ENCODE data around the gene IL20RB.
"Not testable (repeated sequence)": the region's sequence is repeated elsewhere in the genome, so short reads cannot be mapped to it uniquely, and the experiment has no call there.

IL20RB gene

GRCh38 chr3:136946978-136947377, 10.8 kb upstream of the IL20RB start:
- DNase-seq, result no peak

- DNase-seq, result no peak
These were observed 10.3 kb upstream of the IL20RB start for GRCh38 chr3:136947477-136947876.

- DNase-seq, result no peak
These were observed 8.6 kb upstream of the IL20RB start for GRCh38 chr3:136949146-136949545.

DNA sequence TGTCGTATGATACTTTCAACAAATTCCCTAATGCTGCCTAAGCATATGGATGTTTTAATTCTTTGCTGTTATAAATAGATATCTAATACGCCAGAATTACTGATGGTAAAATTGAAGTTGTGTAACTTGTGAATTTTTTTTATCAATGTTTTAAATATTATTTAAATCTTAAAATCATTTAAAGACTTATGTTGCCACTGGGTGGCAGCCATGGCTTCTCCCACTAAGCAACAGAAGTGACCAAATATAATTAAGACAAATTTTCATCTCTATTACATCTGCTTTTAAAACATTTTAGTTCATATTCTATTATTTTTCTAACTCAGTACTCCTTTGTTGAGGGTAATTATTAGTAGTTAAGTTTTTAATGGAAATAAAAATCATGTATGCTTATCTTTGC, 8.1 kb upstream of the IL20RB start:
- DNase-seq, result no peak

- DNase-seq, result no peak
These were observed 7.2 kb upstream of the IL20RB start for GRCh38 chr3:136950623-136951022.

- DNase-seq, result no peak
These were observed 5.5 kb upstream of the IL20RB start for GRCh38 chr3:136952292-136952691.

GRCh38 chr3:136954251-136954650, 3.5 kb upstream of the IL20RB start:
- DNase-seq, result no peak

DNA sequence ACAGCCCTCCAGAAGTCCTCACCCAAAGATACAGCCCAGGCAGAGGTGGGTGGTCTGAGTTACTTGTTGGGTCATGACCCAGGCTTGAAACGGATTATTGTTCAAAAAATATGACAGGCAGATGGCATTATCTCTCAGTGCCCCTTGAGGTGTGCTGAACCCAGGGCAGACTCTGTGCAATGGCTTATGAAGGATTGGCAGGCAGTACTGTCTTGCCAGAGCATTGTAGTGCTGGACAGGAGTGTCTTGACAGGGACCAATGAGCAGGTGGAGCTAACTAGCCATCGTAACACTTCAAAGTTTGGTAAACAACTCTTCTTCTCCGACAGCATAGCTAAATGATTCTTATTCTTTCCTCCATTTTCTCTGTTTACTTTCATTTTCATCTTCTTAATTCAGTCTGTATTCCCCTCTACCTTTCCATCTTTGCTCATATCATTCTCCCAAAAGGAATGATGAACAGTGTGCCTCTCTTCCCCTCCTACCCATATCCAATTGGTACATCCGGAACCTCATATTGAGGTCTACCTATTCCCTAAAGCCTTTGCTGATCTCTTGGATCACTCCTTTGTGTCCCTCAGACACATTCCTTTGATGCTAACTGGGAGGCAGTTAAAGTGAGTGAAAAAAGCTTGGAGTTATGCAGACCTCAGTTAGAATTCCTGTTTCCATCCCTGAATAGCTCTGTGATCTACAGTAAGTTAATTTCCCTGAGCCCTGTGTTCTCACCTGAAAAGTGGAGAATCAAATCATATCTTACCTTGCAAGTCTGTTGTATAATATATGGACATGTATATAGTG, 2.6 kb upstream of the IL20RB start:
- no peak for DNase-seq

DNA sequence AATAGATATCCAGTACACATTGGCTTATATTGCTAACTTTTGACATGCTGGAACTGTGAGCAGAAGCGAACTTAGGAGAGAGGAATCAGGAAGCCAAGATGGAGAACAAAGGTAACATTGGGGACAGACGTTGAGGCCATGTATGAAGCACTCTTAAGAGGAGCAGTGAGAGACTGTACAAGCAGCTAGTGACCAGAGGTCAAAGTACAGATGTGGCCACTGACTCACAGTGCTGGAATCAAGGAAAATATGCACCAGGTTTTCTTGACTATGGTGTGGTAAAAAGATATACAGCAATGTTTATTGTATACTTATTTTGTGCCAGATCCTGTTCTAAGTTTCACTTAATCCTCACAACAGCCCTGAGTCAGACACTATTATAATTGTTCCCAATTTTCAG, 2.0 kb upstream of the IL20RB start:
- no peak for DNase-seq

GRCh38 chr3:136956971-136957370, 812 bp upstream of the IL20RB start:
- no peak for DNase-seq

DNA sequence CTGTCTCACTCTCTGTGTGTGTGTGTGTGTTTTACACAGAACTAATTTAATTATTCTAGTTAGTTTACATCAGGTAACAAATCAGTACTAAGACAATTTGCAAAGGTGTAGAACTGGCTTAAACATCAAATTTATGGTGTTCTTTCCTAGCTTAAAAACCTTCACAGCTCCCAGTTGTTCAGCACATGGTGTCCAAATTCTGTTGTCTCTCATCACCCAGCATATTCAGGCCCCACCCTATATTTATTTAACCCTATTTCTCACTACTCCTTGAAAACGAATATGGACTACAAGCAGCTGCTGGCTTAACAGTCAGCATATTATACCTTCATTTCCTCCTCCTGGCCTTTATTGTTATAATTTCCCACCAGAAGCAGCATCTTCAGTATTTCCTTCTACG, 1.2 kb downstream of the IL20RB start:
- DNase-seq, result no peak

DNA sequence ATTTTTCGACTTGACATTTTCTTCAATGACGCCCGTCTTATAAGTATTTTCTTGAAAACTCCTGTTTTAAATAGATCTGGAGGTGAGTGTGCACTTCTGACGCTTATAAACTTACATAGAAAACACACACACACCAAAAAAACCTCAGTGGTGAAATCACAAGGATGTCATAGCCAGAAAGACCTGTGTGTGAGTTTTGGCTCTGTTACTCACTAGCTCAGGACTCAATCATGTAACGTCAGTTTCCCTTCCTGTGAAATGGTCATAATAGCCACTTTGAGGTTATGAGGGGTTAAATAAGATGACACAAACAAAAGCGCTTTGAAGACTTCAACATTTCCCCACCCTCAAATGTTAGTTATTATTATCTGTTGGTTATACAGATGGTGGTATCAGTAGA, 1.8 kb downstream of the IL20RB start:
- no peak for DNase-seq

DNA sequence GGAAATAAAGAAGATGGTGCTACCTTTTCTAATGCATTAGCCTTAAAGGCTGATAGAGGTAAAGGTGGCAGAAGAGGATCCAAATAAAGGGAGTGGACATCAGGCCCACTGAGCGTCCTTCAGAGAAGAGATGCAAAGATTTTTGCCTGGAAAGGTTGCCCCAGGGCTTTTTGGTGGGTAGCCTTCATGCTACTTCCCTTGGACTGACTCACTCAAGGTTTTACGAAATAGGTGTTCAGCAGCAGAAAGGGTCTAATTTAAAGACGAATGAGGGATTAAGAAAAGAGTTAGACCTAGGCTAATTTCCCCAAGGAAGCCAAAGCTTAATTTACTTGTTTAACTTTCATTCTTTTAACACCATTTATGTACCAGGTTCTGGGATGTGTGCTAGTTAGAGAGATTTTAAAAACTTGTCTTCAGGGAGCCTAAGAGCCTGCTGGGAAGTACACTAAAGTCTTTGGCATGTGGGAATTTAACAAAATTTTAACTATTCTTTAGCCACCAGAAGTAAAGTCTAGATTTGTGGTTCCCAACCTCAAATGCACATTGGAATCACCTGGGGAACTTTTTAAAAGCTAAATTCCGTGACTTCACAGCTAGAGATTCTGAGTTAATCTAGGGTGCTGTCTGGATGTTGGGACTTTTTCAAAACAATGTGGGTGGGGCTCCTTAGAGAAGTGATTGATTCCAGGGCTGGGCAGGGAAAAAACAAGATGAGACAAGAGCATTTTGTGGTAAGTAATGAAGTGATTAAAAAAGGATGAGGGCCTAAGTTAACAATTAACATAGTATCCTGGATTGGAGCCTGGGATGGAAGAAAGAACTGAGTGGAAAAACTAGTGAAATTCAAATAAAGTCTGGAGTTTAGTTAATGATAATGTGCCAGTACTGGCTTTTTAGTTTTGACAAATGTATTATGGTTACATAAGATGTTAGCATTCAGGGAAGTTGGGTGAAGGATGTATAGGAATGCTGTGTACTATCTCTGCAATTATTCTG, 3.4 kb downstream of the IL20RB start:
- no peak for DNase-seq

DNA sequence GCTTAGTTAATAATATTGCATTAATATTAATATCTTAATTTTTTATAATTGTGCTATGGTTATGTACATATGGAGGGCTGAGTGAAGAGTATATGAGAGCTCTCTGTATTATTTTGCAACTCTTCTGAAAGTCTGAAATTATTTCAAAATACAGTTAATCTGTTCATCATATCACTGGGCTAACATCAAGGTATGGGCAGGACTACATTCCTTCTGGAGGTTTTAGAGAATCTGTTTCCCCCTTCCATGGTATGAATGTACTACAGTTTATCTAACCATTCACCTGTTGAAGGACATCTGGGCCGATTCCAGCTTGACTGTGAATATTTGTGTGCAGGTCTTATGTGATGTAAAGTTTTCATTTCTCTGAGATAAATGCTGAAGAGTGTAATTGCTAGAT, 5.1 kb downstream of the IL20RB start:
- no peak for DNase-seq

- DNase-seq, result not testable (repeated sequence)
These were observed 11.8 kb downstream of the IL20RB start for GRCh38 chr3:136969539-136969938.

DNA sequence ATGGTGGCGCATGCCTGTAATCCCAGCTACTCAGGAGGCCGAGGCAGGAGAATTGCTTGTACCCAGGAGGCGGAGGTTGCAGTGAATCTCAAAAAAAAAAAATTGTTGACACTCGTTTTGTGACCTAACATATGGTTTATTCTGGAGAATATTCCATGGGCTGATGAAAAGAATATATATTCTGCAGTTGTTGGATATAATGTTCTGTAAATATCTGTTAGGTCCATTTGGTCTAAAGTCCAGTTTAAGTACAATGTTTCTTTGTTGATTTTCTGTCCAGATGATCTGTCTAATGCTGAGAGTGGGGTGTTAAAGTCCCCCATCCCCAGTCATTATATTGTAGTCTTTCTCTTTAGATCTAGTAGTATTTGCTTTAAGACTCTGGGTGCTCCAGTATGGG, 15.6 kb downstream of the IL20RB start:
- no peak for DNase-seq

DNA sequence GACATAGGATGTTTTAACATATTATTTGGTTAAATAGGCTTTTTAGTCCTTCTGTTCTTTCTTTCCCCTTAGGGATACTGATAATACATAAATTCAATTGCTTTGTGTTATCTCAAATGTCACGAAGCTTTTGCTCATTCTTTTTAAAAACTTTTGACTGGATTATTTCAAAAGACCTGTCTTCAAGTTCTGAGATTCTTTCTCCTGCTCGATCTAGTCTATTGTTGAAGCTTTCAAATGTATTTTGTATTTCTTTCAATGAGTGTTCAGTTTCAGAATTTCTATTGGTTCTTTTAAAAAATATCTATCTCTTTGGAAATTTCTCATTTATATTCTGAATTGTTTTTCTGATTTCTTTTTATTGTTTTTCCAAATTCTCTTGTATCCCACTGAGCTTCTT, 16.9 kb downstream of the IL20RB start:
- no peak for DNase-seq

DNA sequence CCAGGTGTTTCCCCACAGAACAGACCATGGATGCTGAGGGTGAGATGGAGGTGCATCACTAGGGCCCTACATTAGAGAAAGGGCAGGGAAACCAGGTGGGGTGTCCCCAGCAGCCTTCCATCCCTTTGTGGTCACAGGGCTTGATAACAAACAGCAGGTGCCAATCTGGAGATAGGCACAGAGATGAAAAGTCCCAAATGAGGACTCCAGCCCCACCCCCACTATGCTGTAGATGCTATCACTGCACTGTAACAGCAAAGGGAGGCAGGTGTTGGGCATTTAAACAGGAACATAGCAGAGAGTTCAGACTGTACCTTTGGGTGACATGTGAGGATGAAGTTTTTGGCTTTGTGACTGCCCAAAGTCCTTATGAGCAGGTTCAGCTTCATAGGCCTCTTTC, 21.4 kb downstream of the IL20RB start:
- DNase-seq, result no peak

- no peak for DNase-seq
These were observed 21.9 kb downstream of the IL20RB start for GRCh38 chr3:136979684-136980083.

GRCh38 chr3:136982033-136982432, 24.2 kb downstream of the IL20RB start:
- DNase-seq, result no peak

DNA sequence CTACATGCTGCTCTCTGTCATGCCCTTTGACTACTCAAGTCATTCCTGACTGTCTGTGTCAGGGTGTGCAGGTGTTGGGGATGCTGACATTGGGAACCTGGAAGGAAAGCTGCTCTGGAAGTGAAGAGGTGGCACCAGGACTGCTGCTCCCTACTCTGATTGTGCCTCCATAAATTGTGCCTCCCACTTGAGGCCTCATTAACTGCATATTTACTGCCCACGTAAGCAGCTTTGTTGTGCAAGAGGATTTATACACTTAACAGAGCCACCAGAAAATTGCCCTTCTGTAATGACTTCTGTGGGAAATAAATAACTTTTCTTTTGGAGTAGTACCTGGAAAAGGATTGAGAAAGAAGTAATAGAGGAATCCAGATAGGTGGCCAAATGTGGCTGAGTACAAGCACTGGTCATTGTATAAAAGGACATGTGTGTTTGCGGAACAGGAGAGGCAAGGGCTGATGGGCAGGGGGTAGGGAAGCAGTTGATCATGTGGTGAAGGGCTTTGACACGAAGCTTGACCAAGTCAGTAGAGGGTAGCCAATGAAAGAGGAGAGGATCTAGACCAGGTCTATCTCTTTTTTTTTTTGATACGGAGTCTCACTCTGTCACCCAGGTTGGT, 24.8 kb downstream of the IL20RB start:
- DNase-seq, result no peak

GRCh38 chr3:136984837-136985236, 27.1 kb downstream of the IL20RB start:
- DNase-seq, result no peak

GRCh38 chr3:136987398-136987980, 29.7 kb downstream of the IL20RB start:
- DNase-seq, result not testable (repeated sequence)

Measured in T-helper 1 cell (primary cell).